HepG2 (cell line): ENCODE data around the gene CCDC69. TPM values are rescaled to one million over a fixed set of nuclear protein-coding genes. Genes with fewer than 3 reads are reported as not detected.

ENCODE experiments used
- ATAC-seq: fragments of 200-7000 bp; cut with Tn5 transposase; 3 replicates; pipeline ENCODE4 v1.9.1; 2020; ENCODE audit warnings: mild to moderate bottlenecking, moderate library complexity
- BruUV-seq: library from RNA; stranded (reverse); fragments of 400-500 nt; replicated peaks from 2 replicates; lab custom pipeline; 2021; lab: Mats Ljungman, UMichigan
- CTCF ChIA-PET: fragments of 300-600 bp; formaldehyde crosslinking; extraction: SDS; loops from one replicate; lab custom pipeline; 2021; ENCODE audit warnings: low total read pairs, inconsistent platforms, low intra/inter-chr PET ratio; lab: Yijun Ruan, JAX
- POLR2A ChIA-PET: fragments of 350-600 bp; sonication (Branson Sonifier 250); formaldehyde crosslinking; loops from one replicate; lab custom pipeline; 2020; ENCODE audit warnings: antibody characterized with exemption, inconsistent platforms; lab: Yijun Ruan, JAX
- DNase-seq: peaks from one replicate; pipeline ENCODE4 v3.0.0-alpha.2; 2015; ENCODE audit warnings: low spot score
- FAIRE-seq: peaks from 3 replicates; lab custom pipeline; 2011; peaks lifted over from hg19 to GRCh38; lab: Jason Lieb, UNC
- H2AFZ ChIP-seq: one replicate; pipeline ENCODE4 v1.6.1; 2011; ENCODE audit warnings: low read length, inconsistent platforms
- H3K27ac ChIP-seq: fragments of 300-600 bp; 3 replicates; pipeline ENCODE4 v1.8.0; 2011; ENCODE audit warnings: mixed run types, mild to moderate bottlenecking, mixed read lengths, low read length, inconsistent platforms; ENCODE audit not compliant: insufficient read depth; ENCODE audit errors: extremely low read length
- H3K27me3 ChIP-seq, 2 experiments: fragments of 200-600 bp in 1 of 2; 2 replicates in 1 of 2; 3 replicates in 1 of 2; pipeline versions ENCODE4 v1.6.0 to v1.8.0; 2011; ENCODE audit warnings: low read length in 2 of 2, mild to moderate bottlenecking in 2 of 2, moderate library complexity in 2 of 2, inconsistent platforms in 1 of 2; ENCODE audit not compliant: insufficient read depth in 2 of 2, control insufficient read depth in 1 of 2
- H3K36me3 ChIP-seq, 2 experiments: fragments of 200-600 bp in 1 of 2; replicated peaks in 1 of 2; 2 replicates in 1 of 2; 3 replicates in 1 of 2; pipeline versions ENCODE4 v1.5.1 to v1.8.0; 2011; ENCODE audit warnings: low read length in 2 of 2, inconsistent platforms in 1 of 2; ENCODE audit not compliant: insufficient read depth in 2 of 2, control insufficient read depth in 1 of 2
- H3K4me1 ChIP-seq: 2 replicates; pipeline ENCODE4 v1.5.1; 2012; ENCODE audit warnings: low read length, inconsistent platforms; ENCODE audit not compliant: insufficient read depth
- H3K4me2 ChIP-seq: 2 replicates; pipeline ENCODE4 v1.6.0; 2011; ENCODE audit warnings: low read depth, low read length, inconsistent platforms
- H3K4me3 ChIP-seq, 3 experiments: fragments of 200-600 bp in 1 of 3; sonication (generic), shearing (Covaris generic) in 1 of 3; replicated peaks in 1 of 3; 2 replicates each; pipeline ENCODE4 v1.5.1; 2011 to 2016; ENCODE audit warnings: low read length in 3 of 3, inconsistent platforms in 2 of 3, low read depth in 2 of 3, mild to moderate bottlenecking in 2 of 3, control low read depth in 1 of 3, mixed read lengths in 1 of 3; ENCODE audit not compliant: insufficient read depth in 1 of 3
- H3K79me2 ChIP-seq: one replicate; pipeline ENCODE4 v1.6.1; 2011; ENCODE audit warnings: low read length, inconsistent platforms; ENCODE audit not compliant: insufficient read depth
- H3K9ac ChIP-seq: 2 replicates; pipeline ENCODE4 v1.6.0; 2011; ENCODE audit warnings: mild to moderate bottlenecking, low read depth, low read length, inconsistent platforms; ENCODE audit not compliant: insufficient read depth
- H3K9me3 ChIP-seq: 2 replicates; pipeline ENCODE4 v1.5.1; 2012; ENCODE audit warnings: mild to moderate bottlenecking, low read length
- H4K20me1 ChIP-seq: 2 replicates; pipeline ENCODE4 v1.6.0; 2011; ENCODE audit warnings: inconsistent platforms, mild to moderate bottlenecking, low read length, moderate library complexity; ENCODE audit not compliant: insufficient read depth
- AFF4 ChIP-seq: sonication (generic); formaldehyde crosslinking; IDR thresholded peaks from 2 replicates; pipeline ENCODE4 v1.4.0; 2020; ENCODE audit warnings: missing genetic modification reagents
- GPBP1L1 ChIP-seq: sonication (generic); formaldehyde crosslinking; IDR thresholded peaks from 2 replicates; pipeline ENCODE4 v1.5.0; 2020; ENCODE audit warnings: mild to moderate bottlenecking, missing genetic modification reagents
- HMG20B ChIP-seq: conservative IDR thresholded peaks from 2 replicates; pipeline ENCODE4 v1.6.1; 2016; ENCODE audit warnings: missing genetic modification reagents, missing compliant biosample characterization
- KLF16 ChIP-seq, 2 experiments: sonication (generic) in 1 of 2; formaldehyde crosslinking in 1 of 2; IDR thresholded peaks; 2 replicates each; pipeline versions ENCODE4 v1.6.1 to v1.8.0; 2016 to 2023; ENCODE audit warnings: missing genetic modification reagents in 2 of 2, missing compliant biosample characterization in 1 of 2
- MAFG ChIP-seq: sonication (generic); formaldehyde crosslinking; IDR thresholded peaks from 2 replicates; pipeline ENCODE4 v1.5.1; 2020; ENCODE audit warnings: mild to moderate bottlenecking, missing genetic modification reagents
- PCBP1 ChIP-seq: fragments of 200-400 bp; formaldehyde crosslinking; IDR thresholded peaks from 2 replicates; pipeline ENCODE4 v1.6.1; 2017; ENCODE audit warnings: mild to moderate bottlenecking, low read depth, low read length, borderline replicate concordance
- TCF12 ChIP-seq, 2 experiments: fragments of 450-650 bp in 1 of 2; sonication (generic) in 1 of 2; formaldehyde crosslinking in 1 of 2; IDR thresholded peaks; 2 replicates each; pipeline versions ENCODE4 v1.6.1 to v1.8.0; 2017 to 2022; ENCODE audit warnings: antibody characterized with exemption in 1 of 2, mild to moderate bottlenecking in 1 of 2, missing genetic modification reagents in 1 of 2, moderate library complexity in 1 of 2
- TEAD3 ChIP-seq: optimal IDR thresholded peaks from 2 replicates; pipeline ENCODE3; 2016; ENCODE audit warnings: borderline replicate concordance
- TP53 ChIP-seq: sonication (generic); formaldehyde crosslinking; conservative IDR thresholded peaks from 2 replicates; pipeline ENCODE4 v1.4.0; 2020; ENCODE audit warnings: missing genetic modification reagents
- USF2 ChIP-seq, 2 experiments: sonication (generic) in 1 of 2; formaldehyde crosslinking in 1 of 2; IDR thresholded peaks; 2 replicates each; pipeline versions ENCODE4 v1.5.1 to v1.6.1; 2011 to 2020; ENCODE audit warnings: borderline replicate concordance in 1 of 2, low read depth in 1 of 2, low read length in 1 of 2, mild to moderate bottlenecking in 1 of 2, missing genetic modification reagents in 1 of 2, moderate library complexity in 1 of 2
- ZNF230 ChIP-seq: sonication (generic); formaldehyde crosslinking; IDR thresholded peaks from 2 replicates; pipeline ENCODE4 v1.4.0; 2020; ENCODE audit warnings: mild to moderate bottlenecking, missing genetic modification reagents
- WGBS: methylation state at CpG from one replicate; pipeline ENCODE4 v1.1.6; 2017; ENCODE audit warnings: low lambda C conversion rate; 5-methylcytosine and 5-hydroxymethylcytosine counted together
- in situ Hi-C: cut with HindIII; loops from 2 replicates; pipeline ENCODE4 v1.10.0; 2017; ENCODE audit warnings: low pct_unique_long_range_greater_than_20kb; ENCODE audit not compliant: extremely low pct_ligation_motif_present
- intact Hi-C: fragments of 100-400 bp; cut with micrococcal nuclease; formaldehyde crosslinking; loops from one replicate; pipeline ENCODE4 v1.10.0; 2022; ENCODE audit not compliant: unreplicated experiment
- polyA plus RNA-seq, 8 experiments: library from polyadenylated mRNA; depleted of rRNA in 3 of 8; stranded (reverse) in 7 of 8; unstranded in 1 of 8; fragments of >200 nt; fragmentation: Illumina TruSeq in 4 of 8; extraction: Trizol in 4 of 8; gene quantifications; 2 replicates each; pipeline versions ENCODE4 v1.2.1 to v1.2.3, GENCODE V29; 2011 to 2016; ENCODE audit warnings: low read depth in 4 of 8, missing spikeins in 1 of 8, mixed read lengths in 1 of 8; ENCODE audit not compliant: insufficient read depth in 1 of 8
- total RNA-seq, 5 experiments: library from RNA; depleted of rRNA; stranded (reverse); fragments of >200 nt; fragmentation: Illumina TruSeq; extraction: Trizol; gene quantifications; 2 replicates each; pipeline ENCODE4 v1.2.3, GENCODE V29; 2016; ENCODE audit warnings: low read depth in 1 of 5
- TF ChIP-seq, protein P1 (sequence below): sonication (generic); formaldehyde crosslinking; IDR thresholded peaks from 2 replicates; pipeline ENCODE4 v1.4.0; 2020; ENCODE audit warnings: missing genetic modification reagents, low read depth, mild to moderate bottlenecking, borderline replicate concordance

The CCDC69 gene
- total and polyA plus RNA-seq, 2 of the 13 experiments (the other 11 are each of a cell fraction or from before 2014, with no cell fraction given), result 12.2 to 45.2 TPM

GRCh38 chr5:151240924-151241635 is 17.2 kb upstream of the CCDC69 start:
- H3K4me1 ChIP-seq, result peaks cover 30% of the 10 kb centered on the region
- H3K27ac ChIP-seq, result no peak overlapping the region
- DNase-seq, result no peak
- WGBS, result no CpG with 5 or more reads among the region's 2 CpGs
- in situ Hi-C loops (loop anchor here (10.0 kb wide), 1 partner anchor 196 kb away; no protein-coding TSS in a partner anchor), intact Hi-C loops (no loop called here)
- H3K4me2 ChIP-seq, result no peak overlapping the region
- no peak for FAIRE-seq
- H3K27me3 ChIP-seq, result peaks cover 2 to 14% of the 10 kb centered on the region in 2 experiments; a peak in 2 of 5 replicates
- H3K9ac ChIP-seq, result no peak overlapping the region
- no peaks in the 10 kb centered on the region for H3K9me3 ChIP-seq
- no peaks in the 10 kb centered on the region for H4K20me1 ChIP-seq
- CTCF ChIA-PET, result no interaction called here
- TF ChIP-seq GPBP1L1 (no peak), ZNF230 (CRISPR knock-in tag) (no peak), TP53 (no peak), USF2 (IDR thresholded peaks at IDR 0.05; ENCODE audit: low read depth, low read length) (no peak), USF2 (CRISPR knock-in tag; IDR thresholded peaks at IDR 0.05; ENCODE audit: borderline replicate concordance) (no peak), KLF16 (CRISPR knock-in tag; IDR thresholded peaks at IDR 0.05) (no peak), TEAD3 (CRISPR knock-in tag) (no peak), TCF12 (IDR thresholded peaks at IDR 0.05) (no peak), TCF12 (CRISPR knock-in tag; IDR thresholded peaks at IDR 0.05) (no peak), MAFG (CRISPR knock-in tag) (no peak), HMG20B (CRISPR knock-in tag) (no peak), AFF4 (no peak), PCBP1 (no peak)
- TF ChIP-seq, protein P1, sequence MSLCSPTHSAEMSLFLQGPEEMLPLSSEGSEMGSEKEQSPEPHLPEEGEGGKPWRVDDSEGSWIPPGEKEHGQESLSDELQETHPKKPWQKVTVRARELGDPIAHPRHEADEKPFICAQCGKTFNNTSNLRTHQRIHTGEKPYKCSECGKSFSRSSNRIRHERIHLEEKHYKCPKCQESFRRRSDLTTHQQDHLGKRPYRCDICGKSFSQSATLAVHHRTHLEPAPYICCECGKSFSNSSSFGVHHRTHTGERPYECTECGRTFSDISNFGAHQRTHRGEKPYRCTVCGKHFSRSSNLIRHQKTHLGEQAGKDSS (CRISPR knock-in tag), result no peak
- no peak overlapping the region for H3K4me3 ChIP-seq
- no peaks in the 10 kb centered on the region for H3K36me3 ChIP-seq
- no TSS peak for BruUV-seq
- POLR2A ChIA-PET, result interaction anchor here (1.1 kb wide), 1 partner anchor 9 kb away, joined by 6 read pairs; no protein-coding TSS in a partner anchor
- no peak for ATAC-seq
- H3K79me2 ChIP-seq, result no peaks in the 10 kb centered on the region
- H2AFZ ChIP-seq, result no peak overlapping the region
